HEK293 (cell line): ENCODE measurements around the gene EIF2B5.

ENCODE experiments used
- CTCF ChIA-PET: fragments of 350-600 bp; formaldehyde crosslinking; extraction: SDS; loops from one replicate; lab custom pipeline; 2021; ENCODE audit warnings: antibody characterized with exemption; lab: Yijun Ruan, JAX
- POLR2A ChIA-PET: fragments of 300-600 bp; formaldehyde crosslinking; extraction: SDS; loops from one replicate; lab custom pipeline; 2020; ENCODE audit warnings: antibody characterized with exemption, inconsistent platforms; lab: Yijun Ruan, JAX
- H3K27ac ChIP-seq: fragments of 200-500 bp; sonication (Bioruptor generic); 2 replicates; pipeline ENCODE4 v1.5.1; 2014; ENCODE audit warnings: low read depth, low read length, control low read depth, inconsistent platforms; ENCODE audit errors: extremely low read depth
- H3K36me3 ChIP-seq, 2 experiments: fragments of 200-500 bp in 1 of 2; sonication (Bioruptor generic) in 1 of 2; 1 replicate in 1 of 2; 2 replicates in 1 of 2; pipeline ENCODE4 v1.5.1; 2014 to 2017; ENCODE audit warnings: inconsistent platforms in 2 of 2, low read length in 2 of 2; ENCODE audit not compliant: control insufficient read depth in 2 of 2, insufficient read depth in 1 of 2
- H3K4me1 ChIP-seq: fragments of 200-500 bp; sonication (Bioruptor generic); 2 replicates; pipeline ENCODE4 v1.5.1; 2014; ENCODE audit warnings: mild to moderate bottlenecking, low read length, inconsistent platforms; ENCODE audit not compliant: control insufficient read depth, insufficient read depth
- H3K4me3 ChIP-seq: 2 replicates; pipeline ENCODE4 v1.5.1; 2011; ENCODE audit warnings: low read depth, mild to moderate bottlenecking, control low read depth, low read length, moderate library complexity
- H3K9me3 ChIP-seq: fragments of 200-500 bp; sonication (Bioruptor generic); 2 replicates; pipeline ENCODE4 v1.5.1; 2014; ENCODE audit warnings: low read depth, low read length, inconsistent platforms; ENCODE audit not compliant: control insufficient read depth, insufficient read depth
- GLIS2 ChIP-seq: fragments of 450-650 bp; formaldehyde crosslinking; IDR thresholded peaks from 2 replicates; pipeline ENCODE4 v1.5.1; 2016; ENCODE audit warnings: missing biosample characterization, missing genetic modification characterization
- HIC1 ChIP-seq: fragments of 450-650 bp; formaldehyde crosslinking; IDR thresholded peaks from 2 replicates; pipeline ENCODE4 v1.5.1; 2016; ENCODE audit warnings: missing biosample characterization, missing genetic modification characterization
- KLF1 ChIP-seq: fragments of 450-650 bp; formaldehyde crosslinking; IDR thresholded peaks from 2 replicates; pipeline ENCODE4 v1.5.1; 2016; ENCODE audit warnings: missing biosample characterization, missing genetic modification characterization
- SP3 ChIP-seq: fragments of 450-650 bp; formaldehyde crosslinking; IDR thresholded peaks from 2 replicates; pipeline ENCODE4 v1.5.1; 2016; ENCODE audit warnings: missing biosample characterization, missing genetic modification characterization
- ZBTB21 ChIP-seq: fragments of 450-650 bp; formaldehyde crosslinking; IDR thresholded peaks from 2 replicates; pipeline ENCODE4 v1.5.1; 2017; ENCODE audit warnings: missing biosample characterization, missing genetic modification characterization
- ZBTB49 ChIP-seq: fragments of 450-650 bp; formaldehyde crosslinking; IDR thresholded peaks from 2 replicates; pipeline ENCODE4 v1.5.1; 2016; ENCODE audit warnings: missing biosample characterization, missing genetic modification characterization, low read depth
- ZFHX2 ChIP-seq: fragments of 450-650 bp; formaldehyde crosslinking; conservative IDR thresholded peaks from 2 replicates; pipeline ENCODE4 v1.5.1; 2016; ENCODE audit warnings: missing biosample characterization, missing genetic modification characterization
- ZNF16 ChIP-seq: fragments of 450-650 bp; formaldehyde crosslinking; IDR thresholded peaks from 2 replicates; pipeline ENCODE4 v1.5.1; 2016; ENCODE audit warnings: low read depth, missing biosample characterization, missing genetic modification characterization
- ZNF19 ChIP-seq: fragments of 450-650 bp; formaldehyde crosslinking; IDR thresholded peaks from 2 replicates; pipeline ENCODE4; 2016; ENCODE audit warnings: missing biosample characterization, missing genetic modification characterization, low read depth
- ZNF280D ChIP-seq: fragments of 450-650 bp; formaldehyde crosslinking; IDR thresholded peaks from 2 replicates; pipeline ENCODE4 v1.5.1; 2016; ENCODE audit warnings: missing biosample characterization, missing genetic modification characterization
- ZNF311 ChIP-seq: fragments of 450-650 bp; formaldehyde crosslinking; IDR thresholded peaks from 2 replicates; pipeline ENCODE4 v1.5.1; 2017; ENCODE audit warnings: missing biosample characterization, missing genetic modification characterization, borderline replicate concordance
- ZNF324 ChIP-seq: fragments of 450-650 bp; formaldehyde crosslinking; IDR thresholded peaks from 2 replicates; pipeline ENCODE4 v1.5.1; 2016; ENCODE audit warnings: missing biosample characterization, missing genetic modification characterization
- ZNF391 ChIP-seq: fragments of 450-650 bp; formaldehyde crosslinking; IDR thresholded peaks from 2 replicates; pipeline ENCODE4 v1.5.1; 2016; ENCODE audit warnings: low read depth, missing biosample characterization, missing genetic modification characterization, borderline replicate concordance
- ZNF398 ChIP-seq: fragments of 450-650 bp; formaldehyde crosslinking; IDR thresholded peaks from 2 replicates; pipeline ENCODE4 v1.5.1; 2017; ENCODE audit warnings: missing biosample characterization, missing genetic modification characterization
- ZNF510 ChIP-seq: fragments of 450-650 bp; formaldehyde crosslinking; IDR thresholded peaks from 2 replicates; pipeline ENCODE4 v1.5.1; 2018; ENCODE audit warnings: mild to moderate bottlenecking, missing genetic modification characterization, missing biosample characterization; ENCODE audit not compliant: insufficient replicate concordance
- ZNF521 ChIP-seq: fragments of 450-650 bp; formaldehyde crosslinking; IDR thresholded peaks from 2 replicates; pipeline ENCODE4 v1.5.1; 2017; ENCODE audit warnings: missing biosample characterization, mild to moderate bottlenecking, missing genetic modification characterization
- ZNF600 ChIP-seq: fragments of 450-650 bp; formaldehyde crosslinking; IDR thresholded peaks from 2 replicates; pipeline ENCODE4 v1.5.1; 2016; ENCODE audit warnings: missing biosample characterization, missing genetic modification characterization
- ZNF658 ChIP-seq: fragments of 450-650 bp; formaldehyde crosslinking; IDR thresholded peaks from 2 replicates; pipeline ENCODE4; 2016; ENCODE audit warnings: missing biosample characterization, missing genetic modification characterization
- ZNF785 ChIP-seq: fragments of 450-650 bp; formaldehyde crosslinking; IDR thresholded peaks from 2 replicates; pipeline ENCODE4 v1.5.1; 2016; ENCODE audit warnings: missing biosample characterization, missing genetic modification characterization
- ZSCAN16 ChIP-seq: fragments of 450-650 bp; formaldehyde crosslinking; IDR thresholded peaks from 2 replicates; pipeline ENCODE4 v1.5.1; 2016; ENCODE audit warnings: missing biosample characterization, missing genetic modification characterization
- ZXDB ChIP-seq: fragments of 450-650 bp; formaldehyde crosslinking; IDR thresholded peaks from 2 replicates; pipeline ENCODE4 v1.5.1; 2016; ENCODE audit warnings: missing biosample characterization, missing genetic modification characterization

The EIF2B5 gene

GRCh38 chr3:184184546-184185230, 49.5 kb downstream of the EIF2B5 start:
- Histone ChIP-seq H3K36me3 (peaks cover 4 to 76% of the 10 kb centered on the region in 2 experiments; a peak in 2 of 3 replicates), H3K4me3 (no peak overlapping the region), H3K27ac (peak overlapping the region; percentile 84; the same call in 1 of the 2 replicates), H3K9me3 (no peaks in the 10 kb centered on the region), H3K4me1 (0 out of 2 replicates have a peak, but pooled peaks cover 5% of the 10 kb centered on the region)
- ChIA-PET POLR2A (interaction anchor here (0.7 to 2.3 kb wide), 8 partner anchors 8 to 50 kb away, joined by 3 to 34 read pairs (median 6); partner anchors contain the start of genes AP2M1 and EIF2B5), CTCF (interaction anchor here (0.6 to 0.7 kb wide), 2 partner anchors 21 to 64 kb away, joined by 3 to 4 read pairs; no protein-coding TSS in a partner anchor)
- TF ChIP-seq KLF1 (peak; percentile 39; the same call in 1 of the 2 replicates), ZNF521 (no peak)

GRCh38 chr3:184185461-184186183, 50.5 kb downstream of the EIF2B5 start:
- peak overlapping the region; percentile 91 for H3K4me3 ChIP-seq
- H3K9me3 ChIP-seq, result no peaks in the 10 kb centered on the region
- peak overlapping the region; percentile 84 for H3K27ac ChIP-seq
- ChIA-PET POLR2A (interaction anchor here (1.0 to 2.3 kb wide), 10 partner anchors 9 to 64 kb away, joined by 3 to 34 read pairs (median 4); partner anchors contain the start of genes AP2M1, EEF1AKMT4, EIF2B5 and VWA5B2), CTCF (interaction anchor here (0.6 kb wide), 1 partner anchor 20 kb away, joined by 3 read pairs; no protein-coding TSS in a partner anchor)
- 0 out of 2 replicates have a peak, but pooled peaks cover 5% of the 10 kb centered on the region for H3K4me1 ChIP-seq
- H3K36me3 ChIP-seq, result peaks cover 4 to 76% of the 10 kb centered on the region in 2 experiments; a peak in 1 of 3 replicates
- TF ChIP-seq ZFHX2 (tag by site-specific recombination) (no peak), HIC1 (peak; percentile 61), ZNF600 (tag by site-specific recombination) (peak; percentile 86), ZNF16 (no peak), ZNF311 (tag by site-specific recombination) (no peak), ZNF19 (no peak), ZNF785 (tag by site-specific recombination) (no peak), SP3 (tag by site-specific recombination) (peak; percentile 77), ZSCAN16 (no peak), ZNF398 (tag by site-specific recombination) (no peak), ZXDB (peak; percentile 64), ZBTB49 (tag by site-specific recombination) (no peak), ZBTB21 (tag by site-specific recombination) (no peak), GLIS2 (tag by site-specific recombination) (peak; percentile 99), ZNF510 (tag by site-specific recombination) (no peak), ZNF280D (tag by site-specific recombination) (no peak), ZNF324 (tag by site-specific recombination) (peak; percentile 42; the same call in 1 of the 2 replicates), ZNF391 (no peak), ZNF658 (tag by site-specific recombination) (no peak)
